ENCODE results near the gene GPR35.
"Not testable (repeated sequence)": the region's sequence is repeated elsewhere in the genome, so short reads cannot be mapped to it uniquely, and the experiment has no call there.

GPR35 gene

DNA sequence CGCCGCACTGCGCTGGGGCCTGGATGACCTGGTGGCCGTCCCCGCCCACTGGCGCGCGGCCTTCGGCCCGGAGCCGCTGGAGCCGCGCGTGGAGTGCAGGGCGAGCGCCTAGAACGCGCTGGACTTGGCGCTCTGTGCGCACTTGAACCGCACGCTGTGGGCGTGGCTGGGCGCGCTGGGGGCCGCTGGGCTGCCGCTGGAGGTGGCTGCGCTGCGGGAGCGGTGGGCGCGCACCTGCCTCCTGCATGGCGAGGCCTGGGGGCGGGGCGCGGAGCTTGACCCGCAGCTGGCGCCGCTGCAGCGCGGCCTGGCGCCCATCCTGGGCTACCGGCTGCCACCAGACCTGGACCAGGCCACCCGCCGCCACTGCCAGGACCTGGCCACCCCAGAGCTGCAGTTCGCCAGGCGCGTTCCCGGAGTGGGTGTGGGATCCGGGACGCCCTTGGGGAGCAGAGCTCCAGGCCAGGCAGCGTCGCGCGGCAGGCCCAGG lies 47.5 kb downstream of the GPR35 start:
- Histone ChIP-seq H3K4me1 (ENCODE audit: control insufficient read depth in 5 of 5, insufficient read depth in 5 of 5, low read length in 5 of 5) (no peaks in the 10 kb centered on the region), H3K27ac (ENCODE audit: low read depth, low read length) (no peak overlapping the region), H3K4me3 (ENCODE audit: low read depth in 1 of 5, low read length in 5 of 5) (no peak overlapping the region), H3K27me3 (ENCODE audit: control insufficient read depth in 5 of 5, insufficient read depth in 4 of 5, low read length in 5 of 5) (peaks cover 4 to 23% (median 17%) of the 10 kb centered on the region in 5 donors), H3K9ac (ENCODE audit: low read length in 5 of 5) (no peak overlapping the region), H3K9me3 (ENCODE audit: control insufficient read depth in 5 of 5, low read length in 5 of 5) (no peaks in the 10 kb centered on the region), H3K36me3 (ENCODE audit: control insufficient read depth in 5 of 5, insufficient read depth in 5 of 5, low read length in 5 of 5) (no peaks in the 10 kb centered on the region)

- H3K36me3 ChIP-seq (ENCODE audit: control insufficient read depth in 5 of 5, insufficient read depth in 5 of 5, low read length in 5 of 5); H3K4me3 ChIP-seq (ENCODE audit: low read depth in 1 of 5, low read length in 5 of 5): not testable (repeated sequence)
- peaks cover 4 to 23% (median 17%) of the 10 kb centered on the region in 5 donors for H3K27me3 ChIP-seq (ENCODE audit: control insufficient read depth in 5 of 5, insufficient read depth in 4 of 5, low read length in 5 of 5)
Measured at GRCh38 chr2:240674461-240675184, 49.3 kb downstream of the GPR35 start.

DNA sequence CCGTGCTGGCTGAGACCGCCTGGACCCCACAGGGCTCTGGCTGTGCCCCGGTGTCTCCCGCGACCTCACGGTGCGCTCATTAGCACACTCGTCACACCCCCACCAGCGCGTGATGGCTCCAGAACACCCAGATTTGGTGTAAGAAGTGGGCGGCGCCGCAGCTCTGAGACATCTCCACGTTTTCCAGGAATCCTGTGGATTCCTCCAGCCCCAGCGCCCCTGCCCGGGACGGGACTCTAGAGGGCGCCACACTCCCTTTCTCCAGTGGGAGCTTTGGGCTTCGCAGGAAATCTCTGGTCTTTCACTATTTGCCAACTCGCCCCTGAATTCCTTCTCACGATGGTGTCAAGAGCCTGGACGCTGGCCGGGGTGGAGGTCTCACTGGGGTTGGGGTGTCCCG lies 50.1 kb downstream of the GPR35 start:
- not testable (repeated sequence) for H3K36me3 ChIP-seq (ENCODE audit: control insufficient read depth in 5 of 5, insufficient read depth in 5 of 5, low read length in 5 of 5); H3K4me3 ChIP-seq (ENCODE audit: low read depth in 1 of 5, low read length in 5 of 5); H3K9ac ChIP-seq (ENCODE audit: low read length in 5 of 5); H3K4me1 ChIP-seq (ENCODE audit: control insufficient read depth in 5 of 5, insufficient read depth in 5 of 5, low read length in 5 of 5); H3K9me3 ChIP-seq (ENCODE audit: control insufficient read depth in 5 of 5, low read length in 5 of 5); H3K27ac ChIP-seq (ENCODE audit: low read depth, low read length)
- peaks cover 4 to 23% (median 17%) of the 10 kb centered on the region in 5 donors for H3K27me3 ChIP-seq (ENCODE audit: control insufficient read depth in 5 of 5, insufficient read depth in 4 of 5, low read length in 5 of 5)

More at GRCh38 chr2:240674461-240675184, 49.3 kb downstream of the GPR35 start:
- not testable (repeated sequence) for H3K9ac ChIP-seq (ENCODE audit: low read length in 5 of 5); H3K9me3 ChIP-seq (ENCODE audit: control insufficient read depth in 5 of 5, low read length in 5 of 5); H3K27ac ChIP-seq (ENCODE audit: low read depth, low read length); H3K4me1 ChIP-seq (ENCODE audit: control insufficient read depth in 5 of 5, insufficient read depth in 5 of 5, low read length in 5 of 5)

- not testable (repeated sequence) for H3K9ac ChIP-seq (ENCODE audit: low read length in 5 of 5)
Measured at GRCh38 chr2:240678043-240678442, 52.8 kb downstream of the GPR35 start.

DNA sequence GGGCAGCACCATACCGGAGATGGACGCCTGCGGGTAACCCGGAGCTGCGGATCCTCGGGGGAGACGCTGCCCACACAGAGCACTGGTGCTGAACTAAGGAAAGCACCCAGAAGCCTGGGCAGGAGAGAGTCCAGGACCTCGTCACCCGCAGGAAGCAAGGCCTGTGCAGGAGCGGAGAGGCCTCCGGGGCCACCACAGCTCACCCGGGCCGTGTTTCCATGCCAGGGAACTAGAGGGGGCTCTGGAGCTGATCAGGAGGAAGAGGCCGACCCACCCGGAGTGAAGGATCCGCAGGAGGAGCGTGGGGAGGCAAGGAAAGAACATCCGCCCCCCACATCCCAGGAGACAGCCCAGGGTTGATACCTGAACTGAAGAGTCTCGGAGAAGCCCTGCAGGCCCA lies 53.6 kb downstream of the GPR35 start:
- H3K27ac ChIP-seq (ENCODE audit: low read depth, low read length) = not testable (repeated sequence)

More at GRCh38 chr2:240678043-240678442, 52.8 kb downstream of the GPR35 start:
- not testable (repeated sequence) for H3K4me1 ChIP-seq (ENCODE audit: control insufficient read depth in 5 of 5, insufficient read depth in 5 of 5, low read length in 5 of 5); H3K36me3 ChIP-seq (ENCODE audit: control insufficient read depth in 5 of 5, insufficient read depth in 5 of 5, low read length in 5 of 5); H3K27me3 ChIP-seq (ENCODE audit: control insufficient read depth in 5 of 5, insufficient read depth in 4 of 5, low read length in 5 of 5); H3K4me3 ChIP-seq (ENCODE audit: low read depth in 1 of 5, low read length in 5 of 5); H3K27ac ChIP-seq (ENCODE audit: low read depth, low read length); H3K9me3 ChIP-seq (ENCODE audit: control insufficient read depth in 5 of 5, low read length in 5 of 5)

DNA sequence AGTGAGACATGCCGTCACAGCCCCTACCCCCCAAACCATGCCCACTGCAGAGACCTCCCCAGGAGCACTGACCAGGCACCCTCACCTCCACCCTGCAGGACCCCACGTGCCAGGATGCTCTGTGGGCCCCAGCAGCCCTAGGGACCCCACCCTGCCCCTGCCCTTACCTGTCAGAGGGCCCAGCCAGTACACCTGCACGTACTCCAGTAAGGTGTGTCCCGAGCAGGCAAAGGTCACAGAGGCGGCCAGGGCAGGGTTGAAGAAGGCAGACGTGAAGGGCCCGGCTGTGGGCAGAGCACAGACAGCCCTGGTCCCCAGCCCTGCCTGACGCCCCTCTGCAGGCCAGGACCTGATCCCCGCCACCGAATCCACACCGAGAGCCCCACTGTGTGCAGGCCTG lies 54.9 kb downstream of the GPR35 start:
- H3K27ac ChIP-seq (ENCODE audit: low read depth, low read length); H3K4me3 ChIP-seq (ENCODE audit: low read depth in 1 of 5, low read length in 5 of 5); H3K36me3 ChIP-seq (ENCODE audit: control insufficient read depth in 5 of 5, insufficient read depth in 5 of 5, low read length in 5 of 5); H3K9me3 ChIP-seq (ENCODE audit: control insufficient read depth in 5 of 5, low read length in 5 of 5); H3K4me1 ChIP-seq (ENCODE audit: control insufficient read depth in 5 of 5, insufficient read depth in 5 of 5, low read length in 5 of 5); H3K9ac ChIP-seq (ENCODE audit: low read length in 5 of 5); H3K27me3 ChIP-seq (ENCODE audit: control insufficient read depth in 5 of 5, insufficient read depth in 4 of 5, low read length in 5 of 5): not testable (repeated sequence)

More for the DNA sequence above, 53.6 kb downstream of the GPR35 start:
- H3K9ac ChIP-seq (ENCODE audit: low read length in 5 of 5); H3K4me3 ChIP-seq (ENCODE audit: low read depth in 1 of 5, low read length in 5 of 5); H3K9me3 ChIP-seq (ENCODE audit: control insufficient read depth in 5 of 5, low read length in 5 of 5); H3K4me1 ChIP-seq (ENCODE audit: control insufficient read depth in 5 of 5, insufficient read depth in 5 of 5, low read length in 5 of 5); H3K36me3 ChIP-seq (ENCODE audit: control insufficient read depth in 5 of 5, insufficient read depth in 5 of 5, low read length in 5 of 5); H3K27me3 ChIP-seq (ENCODE audit: control insufficient read depth in 5 of 5, insufficient read depth in 4 of 5, low read length in 5 of 5): not testable (repeated sequence)
